ENCODE results near the gene ID3. TPM values are rescaled to one million over a fixed set of nuclear protein-coding genes. Genes with fewer than 3 reads are reported as not detected.

ID3 gene
- total and polyA plus RNA-seq, 2 of the 8 experiments (the other 6 are each of a cell fraction or from before 2014, with no cell fraction given), result 240 to 304 TPM

DNA sequence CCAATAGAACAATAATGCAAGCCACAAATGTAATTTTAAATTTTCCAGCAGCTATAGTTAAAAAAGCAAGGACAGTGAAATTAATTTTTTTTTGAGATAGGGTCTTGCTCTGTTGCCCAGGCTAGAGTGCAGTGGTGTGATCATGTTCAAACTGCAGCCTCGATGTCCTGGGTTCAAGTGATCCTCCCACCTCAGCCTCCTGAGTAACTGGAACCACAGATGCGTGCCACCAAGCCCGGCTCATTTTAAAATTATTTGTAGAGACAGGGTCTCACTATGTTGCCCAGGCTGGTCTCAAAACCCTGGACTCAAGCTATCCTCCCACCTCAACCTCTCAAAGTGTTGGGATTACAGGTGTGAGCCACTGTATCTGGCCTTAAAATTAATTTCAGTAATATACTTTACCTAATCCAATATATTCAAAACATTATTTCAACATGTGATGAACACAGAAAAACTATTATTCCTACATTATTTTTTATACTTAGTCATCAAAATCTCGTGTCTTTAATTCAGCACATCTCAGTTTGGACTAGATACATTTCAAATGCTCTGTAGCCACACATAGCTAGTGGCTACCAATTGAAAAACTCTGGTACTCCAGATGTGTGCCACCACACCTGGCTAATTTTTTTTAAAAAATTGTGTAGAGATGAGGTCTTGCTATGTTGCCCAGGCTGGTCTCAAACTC lies 10.8 kb upstream of the ID3 start:
- H2BK20ac ChIP-seq (ENCODE audit: low read length), result no peak overlapping the region
- H4K8ac ChIP-seq (ENCODE audit: extremely low read depth, insufficient read depth, low read length), result no peak overlapping the region
- H2BK12ac ChIP-seq (ENCODE audit: low read depth, low read length), result peak overlapping the region; percentile 64; the same call in 1 of the 2 replicates
- no peak overlapping the region for H2BK15ac ChIP-seq (ENCODE audit: low read length)
- DNase-seq (ENCODE audit: low read depth in 1 of 2, low spot score in 2 of 2) (no peak), FAIRE-seq (no peak)
- ChIA-PET POLR2A (ENCODE audit: partially characterized antibody) (interaction anchor here (2.2 to 20.4 kb wide), 3 partner anchors 11 to 33 kb away, joined by 6 to 547 read pairs (median 283); partner anchors contain the start of gene ID3), CTCF (ENCODE audit: partially characterized antibody) (interaction anchor here (0.8 to 12.3 kb wide), 10 partner anchors 12 to 202 kb away, joined by 3 to 143 read pairs (median 4); partner anchors contain the start of gene ID3)
- no peaks in the 10 kb centered on the region for H3K79me2 ChIP-seq (ENCODE audit: control insufficient read depth in 1 of 2, insufficient read depth in 2 of 2, low read length in 2 of 2)
- H2AK5ac ChIP-seq (ENCODE audit: low read depth, low read length), result 0 out of 2 replicates have a peak overlapping the region, but pooled peaks have one; percentile 40
- no peak overlapping the region for H3K23ac ChIP-seq (ENCODE audit: insufficient read length)
- H3K9me3 ChIP-seq (ENCODE audit: insufficient read depth in 2 of 2, low read depth in 1 of 2, low read length in 1 of 2), result no peaks in the 10 kb centered on the region
- H3K18ac ChIP-seq (ENCODE audit: extremely low read depth, low read length), result no peak overlapping the region
- H3K4me1 ChIP-seq (replicated peaks in 1 of 4; ENCODE audit: control insufficient read depth in 3 of 4, insufficient read depth in 4 of 4, low read length in 3 of 4), result peaks cover 3 to 20% (median 12%) of the 10 kb centered on the region in 4 experiments
- H4K5ac ChIP-seq (ENCODE audit: insufficient read length, low read depth, low read length), result no peak overlapping the region
- H3K56ac ChIP-seq (replicated peaks; ENCODE audit: insufficient read length, low read depth, low read length), result no peak overlapping the region
- no peak overlapping the region for H2BK5ac ChIP-seq (ENCODE audit: low read depth, low read length)
- no peak overlapping the region for H3K14ac ChIP-seq (ENCODE audit: insufficient read length)
- 0 out of 2 replicates have a peak, but pooled peaks cover 2% of the 10 kb centered on the region for H3K79me1 ChIP-seq (ENCODE audit: low read depth, low read length)
- H3K4me2 ChIP-seq (ENCODE audit: insufficient read depth in 1 of 2, low read depth in 2 of 2, low read length in 2 of 2), result no peak overlapping the region
- H3K27me3 ChIP-seq (replicated peaks in 1 of 4; ENCODE audit: control insufficient read depth in 3 of 4, extremely low read depth in 1 of 4, insufficient read depth in 3 of 4, low read length in 3 of 4), result peaks cover 0 to 5% (median 0%) of the 10 kb centered on the region in 4 experiments; a peak in 3 of 7 replicates
- no peak overlapping the region for H3K4me3 ChIP-seq (ENCODE audit: extremely low read depth in 1 of 4, insufficient read depth in 2 of 4, low read depth in 3 of 4, low read length in 4 of 4)
- WGBS, 2 experiments (ENCODE audit: extremely low coverage in 1 of 2, insufficient coverage in 1 of 2, insufficient read length in 1 of 2, insufficient replicate concordance in 2 of 2, low coverage in 1 of 2, low lambda C conversion rate in 2 of 2, missing lambda C conversion rate in 1 of 2), result 95% methylated on average over 4 of the region's 4 CpGs; no CpG with 5 or more reads in 1 of the 2 experiments
- no peak overlapping the region for H3K27ac ChIP-seq (ENCODE audit: low read depth, low read length)
- H2AFZ ChIP-seq (ENCODE audit: low read length), result no peak overlapping the region
- peaks cover 6% of the 10 kb centered on the region; the same call in 1 of the 2 replicates for H3K23me2 ChIP-seq (ENCODE audit: low read depth, low read length)
- no peaks in the 10 kb centered on the region for H3K36me3 ChIP-seq (ENCODE audit: control insufficient read depth in 2 of 4, insufficient read depth in 4 of 4, low read length in 3 of 4)
- H4K20me1 ChIP-seq (replicated peaks in 1 of 2; ENCODE audit: control insufficient read depth in 1 of 2, insufficient read depth in 2 of 2, low read length in 2 of 2), result no peaks in the 10 kb centered on the region
- H3K4ac ChIP-seq (replicated peaks; ENCODE audit: insufficient read length, low read depth, low read length), result no peak overlapping the region
- no peak overlapping the region for H4K91ac ChIP-seq (replicated peaks; ENCODE audit: insufficient read length, low read length)
- no peak overlapping the region for H3K9ac ChIP-seq (replicated peaks in 1 of 4; ENCODE audit: extremely low read depth in 1 of 4, low read depth in 3 of 4, low read length in 3 of 4)
- no peak overlapping the region for H2BK120ac ChIP-seq (replicated peaks; ENCODE audit: low read depth, low read length)
- TF ChIP-seq YY1 (IDR thresholded peaks at IDR 0.05; ENCODE audit: low read depth, low read length) (no peak), KDM4A (IDR thresholded peaks at IDR 0.05; ENCODE audit: low read depth, low read length, severe bottlenecking) (no peak), BRCA1 (IDR thresholded peaks at IDR 0.05; ENCODE audit: low read depth, low read length) (no peak), CHD1 (IDR thresholded peaks at IDR 0.05; ENCODE audit: low read depth, low read length) (no peak), JUN (IDR thresholded peaks at IDR 0.05; ENCODE audit: low read depth, low read length) (no peak), SAP30 (IDR thresholded peaks at IDR 0.05; ENCODE audit: insufficient read depth, insufficient replicate concordance, low read length) (no peak), EZH2 (IDR thresholded peaks at IDR 0.05; ENCODE audit: low read depth, low read length, severe bottlenecking) (no peak), CREB1 (IDR thresholded peaks at IDR 0.05) (no peak), EGR1 (IDR thresholded peaks at IDR 0.05; ENCODE audit: borderline replicate concordance, low read depth, low read length) (no peak)
- TF ChIP-seq, protein P1, sequence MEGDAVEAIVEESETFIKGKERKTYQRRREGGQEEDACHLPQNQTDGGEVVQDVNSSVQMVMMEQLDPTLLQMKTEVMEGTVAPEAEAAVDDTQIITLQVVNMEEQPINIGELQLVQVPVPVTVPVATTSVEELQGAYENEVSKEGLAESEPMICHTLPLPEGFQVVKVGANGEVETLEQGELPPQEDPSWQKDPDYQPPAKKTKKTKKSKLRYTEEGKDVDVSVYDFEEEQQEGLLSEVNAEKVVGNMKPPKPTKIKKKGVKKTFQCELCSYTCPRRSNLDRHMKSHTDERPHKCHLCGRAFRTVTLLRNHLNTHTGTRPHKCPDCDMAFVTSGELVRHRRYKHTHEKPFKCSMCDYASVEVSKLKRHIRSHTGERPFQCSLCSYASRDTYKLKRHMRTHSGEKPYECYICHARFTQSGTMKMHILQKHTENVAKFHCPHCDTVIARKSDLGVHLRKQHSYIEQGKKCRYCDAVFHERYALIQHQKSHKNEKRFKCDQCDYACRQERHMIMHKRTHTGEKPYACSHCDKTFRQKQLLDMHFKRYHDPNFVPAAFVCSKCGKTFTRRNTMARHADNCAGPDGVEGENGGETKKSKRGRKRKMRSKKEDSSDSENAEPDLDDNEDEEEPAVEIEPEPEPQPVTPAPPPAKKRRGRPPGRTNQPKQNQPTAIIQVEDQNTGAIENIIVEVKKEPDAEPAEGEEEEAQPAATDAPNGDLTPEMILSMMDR (IDR thresholded peaks at IDR 0.05; ENCODE audit: control extremely low read depth in 1 of 3, insufficient read depth in 1 of 3, low read depth in 1 of 3, low read length in 3 of 3), result no peak

Measured in H1 (cell line).